HEK293T (cell line): Measurements from ENCODE around the gene PCED1B.

ENCODE experiments used
- ELF4 ChIP-seq: fragments of 450-650 bp; IDR thresholded peaks from 2 replicates; pipeline ENCODE4 v1.6.1; 2017; ENCODE audit warnings: antibody characterized with exemption
- FOXK2 ChIP-seq: fragments of 450-650 bp; IDR thresholded peaks from 2 replicates; pipeline ENCODE4 v1.6.1; 2016; ENCODE audit warnings: mild to moderate bottlenecking
- L3MBTL2 ChIP-seq: fragments of 450-650 bp; conservative IDR thresholded peaks from 2 replicates; pipeline ENCODE4 v1.6.1; 2016; ENCODE audit warnings: mild to moderate bottlenecking
- SP1 ChIP-seq: fragments of 450-650 bp; IDR thresholded peaks from 2 replicates; pipeline ENCODE4 v1.6.1; 2017

DNA sequence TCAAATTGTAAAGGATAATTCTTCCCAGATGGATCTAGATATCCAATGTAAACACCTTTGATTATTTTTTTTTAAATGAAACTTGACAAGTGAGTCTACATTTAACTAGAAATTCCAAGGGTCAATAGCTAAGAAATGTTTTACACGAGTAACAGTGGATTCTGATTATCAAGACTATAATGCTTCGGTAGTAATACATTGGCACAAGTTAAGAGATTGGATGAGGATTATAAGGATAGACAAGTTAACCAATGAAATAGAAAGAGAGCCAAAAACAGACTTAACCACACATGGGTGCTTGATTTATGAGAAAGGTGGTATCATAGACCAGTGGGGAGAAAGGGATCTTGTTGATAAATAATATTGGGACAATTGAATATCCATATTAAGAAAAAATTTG lies 40.3 kb upstream of the PCED1B start:
- TF ChIP-seq L3MBTL2 = no peak
- no peak for TF ChIP-seq FOXK2
- TF ChIP-seq ELF4 = no peak
- no peak for TF ChIP-seq SP1
